ENCODE measurements around the gene GIT2. TPM values are rescaled to one million over a fixed set of nuclear protein-coding genes. Genes with fewer than 3 reads are reported as not detected.

GIT2 gene
- total and polyA plus RNA-seq, 2 experiments from 2014 or later: 26.4 to 42.1 TPM

DNA sequence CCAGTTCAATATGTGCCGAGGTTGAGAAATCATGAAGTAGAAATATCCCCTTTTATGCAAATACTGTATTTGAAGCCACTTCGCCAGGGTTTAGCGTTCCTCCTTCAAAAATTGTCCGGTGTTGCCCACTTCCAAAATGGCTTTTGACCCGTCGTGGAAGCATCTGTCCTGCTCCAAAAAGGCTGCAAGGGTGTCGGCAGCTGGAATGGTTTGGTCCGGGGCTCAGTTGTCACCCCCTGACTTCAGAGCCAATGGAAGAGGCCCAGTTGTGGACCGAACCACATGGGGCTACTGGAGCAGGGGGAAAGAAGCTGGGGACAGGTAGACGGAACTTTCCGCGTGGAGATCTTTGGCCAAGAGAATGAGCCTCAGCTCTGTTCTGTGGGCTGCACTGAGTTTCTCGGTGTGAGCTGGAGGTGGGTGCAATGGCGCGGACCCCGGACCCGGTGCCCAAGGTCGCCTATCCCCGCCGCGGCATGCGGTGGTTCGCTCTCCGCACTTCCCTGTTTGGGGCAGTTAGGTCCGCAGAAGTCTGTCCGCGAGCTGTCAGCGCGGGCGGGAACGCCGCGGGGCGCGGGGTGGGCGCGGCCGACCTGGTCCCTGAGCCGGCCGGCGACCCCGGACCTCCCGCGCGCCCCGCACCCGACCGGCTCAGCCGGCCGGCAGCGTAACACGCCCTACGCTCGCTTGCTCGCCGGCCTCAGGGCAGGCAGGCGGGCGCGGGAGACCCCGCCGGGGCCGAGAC is 2.9 kb upstream of the GIT2 start, which contains the start of gene ANKRD13A:
TSS of gene ANKRD13A (plus strand) at position 527 of the 745 bp plus-strand sequence. CDS start 259 bp downstream, outside the sequence.
- H3F3A ChIP-seq (ENCODE audit: insufficient read depth): peaks cover 64% of the 10 kb centered on the region
- H2AFZ ChIP-seq: peak within 1 kb of the TSS; percentile 94
- H3K9ac ChIP-seq: peak within 1 kb of the TSS; percentile 93
- in situ Hi-C loops (cut with MboI): no loop called here
- H3K36me3 ChIP-seq (ENCODE audit: low read depth): peaks cover 3% of the 10 kb centered on the region; the same call in 1 of the 2 replicates
- no peaks in the 10 kb centered on the region for H3K9me3 ChIP-seq (ENCODE audit: low read depth)
- peaks cover 53% of the 10 kb centered on the region for H3K4me1 ChIP-seq (ENCODE audit: insufficient read depth)
- no peaks in the 10 kb centered on the region for H4K20me1 ChIP-seq (ENCODE audit: insufficient read depth)
- H3K4me3 ChIP-seq: peak within 1 kb of the TSS; percentile 96
- DNase-seq: peak; percentile 94
- H3K27me3 ChIP-seq (replicated peaks; ENCODE audit: insufficient read depth): no peaks in the 10 kb centered on the region
- peak within 1 kb of the TSS; percentile 79 for H3K27ac ChIP-seq
- no peaks in the 10 kb centered on the region for H3K9me2 ChIP-seq (ENCODE audit: insufficient read depth)
- TF ChIP-seq EZH2 (IDR thresholded peaks at IDR 0.05; ENCODE audit: insufficient read depth, poor library complexity, severe bottlenecking) (no peak), EZH2phosphoT487 (IDR thresholded peaks at IDR 0.05; ENCODE audit: insufficient read depth, low read depth) (no peak)
- H3K4me2 ChIP-seq (ENCODE audit: unreplicated experiment): peak within 1 kb of the TSS; percentile 94
- 1 to 2% methylated on average over 38 to 50 of the region's 62 CpGs for WGBS, 2 experiments (ENCODE audit: low coverage in 1 of 2, low lambda C conversion rate in 2 of 2, missing lambda C conversion rate in 2 of 2)
- H3K79me2 ChIP-seq (ENCODE audit: insufficient read depth): peaks cover 61% of the 10 kb centered on the region

DNA sequence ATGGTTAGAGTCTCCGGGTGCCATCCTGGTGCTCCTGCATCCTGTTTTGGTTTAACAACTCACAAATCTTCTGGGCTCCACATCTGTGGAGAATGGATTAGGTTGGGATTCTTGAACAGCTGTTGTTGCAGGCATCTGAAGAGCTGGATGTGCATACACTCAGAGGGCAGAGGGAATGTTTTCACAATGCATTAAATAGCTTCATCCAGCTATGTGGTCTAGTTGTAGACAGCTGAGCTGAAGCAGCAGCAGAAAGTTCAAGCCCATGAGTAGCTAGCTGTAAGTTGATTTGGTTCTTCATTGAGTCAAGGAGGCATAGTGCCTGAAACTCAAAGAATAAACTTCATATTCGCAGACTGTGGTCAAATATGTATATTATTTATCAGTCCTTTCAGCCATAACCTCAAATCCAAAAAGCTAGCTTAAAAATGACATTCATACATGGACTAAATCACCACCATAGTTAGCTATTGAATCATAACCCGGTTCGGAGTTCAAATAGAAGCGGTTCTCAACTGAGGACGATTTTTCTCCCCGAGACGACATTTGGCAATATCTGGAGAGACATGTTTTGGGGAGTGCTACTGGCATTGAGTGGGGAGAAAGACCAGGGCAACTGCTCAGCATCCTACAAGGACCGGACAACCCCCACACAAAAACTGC is 2.2 kb upstream of the GIT2 start:
- Histone ChIP-seq H3K36me3 (ENCODE audit: low read depth) (no peaks in the 10 kb centered on the region), H3K9me2 (ENCODE audit: insufficient read depth) (no peaks in the 10 kb centered on the region), H3F3A (ENCODE audit: insufficient read depth) (peaks cover 57% of the 10 kb centered on the region), H3K9ac (peak overlapping the region; percentile 93), H3K27ac (peak overlapping the region; percentile 79), H2AFZ (peak overlapping the region; percentile 94), H3K4me1 (ENCODE audit: insufficient read depth) (peaks cover 56% of the 10 kb centered on the region), H3K4me3 (peak overlapping the region; percentile 96), H4K20me1 (ENCODE audit: insufficient read depth) (no peaks in the 10 kb centered on the region), H3K27me3 (replicated peaks; ENCODE audit: insufficient read depth) (no peaks in the 10 kb centered on the region), H3K4me2 (ENCODE audit: unreplicated experiment) (peak overlapping the region; percentile 94), H3K9me3 (ENCODE audit: low read depth) (no peaks in the 10 kb centered on the region), H3K79me2 (ENCODE audit: insufficient read depth) (peaks cover 61% of the 10 kb centered on the region)
- 14 to 16% methylated on average over 9 of the region's 9 CpGs for WGBS, 2 experiments (ENCODE audit: low coverage in 1 of 2, low lambda C conversion rate in 2 of 2, missing lambda C conversion rate in 2 of 2)
- in situ Hi-C loops (cut with MboI): no loop called here
- TF ChIP-seq EZH2phosphoT487 (IDR thresholded peaks at IDR 0.05; ENCODE audit: insufficient read depth, low read depth): no peak
- TF ChIP-seq EZH2 (IDR thresholded peaks at IDR 0.05; ENCODE audit: insufficient read depth, poor library complexity, severe bottlenecking): no peak
- peak; percentile 54 for DNase-seq

DNA sequence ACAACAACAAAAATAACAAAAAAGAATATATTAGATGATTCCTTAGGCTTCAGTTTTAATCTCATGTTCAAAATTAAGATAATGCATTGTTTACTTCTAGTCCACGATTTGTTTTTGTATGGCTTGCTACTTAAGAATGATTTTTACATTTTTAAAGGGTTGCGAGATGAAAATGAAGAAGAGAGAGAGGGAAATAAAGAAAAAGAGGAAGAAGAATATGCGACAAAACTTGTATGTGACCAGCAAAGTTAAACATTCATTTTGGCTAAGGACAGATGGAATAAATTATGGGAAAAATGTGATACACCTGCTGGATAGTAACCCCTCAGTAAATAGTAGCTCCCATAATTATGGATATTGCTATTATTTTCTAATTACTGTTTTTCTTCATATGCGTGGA is 1.2 kb upstream of the GIT2 start:
- Histone ChIP-seq H3K36me3 (ENCODE audit: low read depth) (no peaks in the 10 kb centered on the region), H3K4me2 (ENCODE audit: unreplicated experiment) (no peak overlapping the region)
- in situ Hi-C loops (cut with MboI): no loop called here

DNA sequence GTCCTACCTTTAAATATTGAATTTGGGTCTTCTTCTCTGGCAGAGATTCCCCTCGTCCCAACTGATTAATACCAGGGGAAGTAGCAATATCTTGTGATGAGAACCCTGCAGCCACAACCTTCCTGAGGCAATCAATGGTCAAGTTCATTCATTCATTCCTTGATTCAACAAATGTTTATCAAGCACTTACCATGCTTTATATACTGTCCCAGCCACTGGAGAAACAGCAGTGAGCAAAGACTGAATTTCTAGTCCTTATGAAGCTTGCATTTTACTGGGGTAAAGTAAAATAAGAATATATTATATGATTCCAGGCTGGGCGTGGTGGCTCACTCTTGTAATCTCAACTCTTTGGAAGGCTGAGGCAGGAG is 300 bp upstream of the GIT2 start:
- in situ Hi-C loops (cut with MboI): no loop called here
- Histone ChIP-seq H2AFZ (peak overlapping the region; percentile 88), H4K20me1 (ENCODE audit: insufficient read depth) (no peaks in the 10 kb centered on the region), H3K9ac (peak overlapping the region; percentile 81), H3K9me3 (ENCODE audit: low read depth) (no peaks in the 10 kb centered on the region), H3K36me3 (ENCODE audit: low read depth) (no peaks in the 10 kb centered on the region), H3K79me2 (ENCODE audit: insufficient read depth) (peaks cover 74% of the 10 kb centered on the region), H3F3A (ENCODE audit: insufficient read depth) (peaks cover 40% of the 10 kb centered on the region), H3K4me3 (peak overlapping the region; percentile 85), H3K27me3 (replicated peaks; ENCODE audit: insufficient read depth) (no peaks in the 10 kb centered on the region), H3K27ac (no peak overlapping the region), H3K4me1 (ENCODE audit: insufficient read depth) (peaks cover 45% of the 10 kb centered on the region), H3K4me2 (ENCODE audit: unreplicated experiment) (peak overlapping the region; percentile 99), H3K9me2 (ENCODE audit: insufficient read depth) (no peaks in the 10 kb centered on the region)
- no peak for DNase-seq
- 48 to 50% methylated on average over 2 of the region's 2 CpGs for WGBS, 2 experiments (ENCODE audit: low coverage in 1 of 2, low lambda C conversion rate in 2 of 2, missing lambda C conversion rate in 2 of 2)
- TF ChIP-seq EZH2 (IDR thresholded peaks at IDR 0.05; ENCODE audit: insufficient read depth, poor library complexity, severe bottlenecking) (no peak), EZH2phosphoT487 (IDR thresholded peaks at IDR 0.05; ENCODE audit: insufficient read depth, low read depth) (no peak)

More for the DNA sequence above, 1.2 kb upstream of the GIT2 start:
- Histone ChIP-seq H3F3A (ENCODE audit: insufficient read depth) (peaks cover 47% of the 10 kb centered on the region), H3K27me3 (replicated peaks; ENCODE audit: insufficient read depth) (no peaks in the 10 kb centered on the region), H3K4me3 (no peak overlapping the region), H3K79me2 (ENCODE audit: insufficient read depth) (peaks cover 65% of the 10 kb centered on the region), H4K20me1 (ENCODE audit: insufficient read depth) (no peaks in the 10 kb centered on the region), H2AFZ (no peak overlapping the region), H3K9me3 (ENCODE audit: low read depth) (no peaks in the 10 kb centered on the region), H3K27ac (no peak overlapping the region), H3K9me2 (ENCODE audit: insufficient read depth) (no peaks in the 10 kb centered on the region), H3K4me1 (ENCODE audit: insufficient read depth) (peaks cover 52% of the 10 kb centered on the region), H3K9ac (no peak overlapping the region)
- WGBS, 2 experiments (ENCODE audit: low coverage in 1 of 2, low lambda C conversion rate in 2 of 2, missing lambda C conversion rate in 2 of 2): 95 to 98% methylated on average over 4 of the region's 4 CpGs
- TF ChIP-seq EZH2phosphoT487 (IDR thresholded peaks at IDR 0.05; ENCODE audit: insufficient read depth, low read depth): no peak
- no peak for TF ChIP-seq EZH2 (IDR thresholded peaks at IDR 0.05; ENCODE audit: insufficient read depth, poor library complexity, severe bottlenecking)
- no peak for DNase-seq
